CD4-positive, alpha-beta T cell treated with Interleukin-6 for 4 hours (primary cell): ENCODE data around the gene BRINP2.
"Not testable (repeated sequence)": the region's sequence is repeated elsewhere in the genome, so short reads cannot be mapped to it uniquely, and the experiment has no call there.

ENCODE experiments used
- DNase-seq: peaks from one replicate; pipeline ENCODE4 v3.0.0-alpha.2; 2020; ENCODE audit warnings: mixed read lengths

The BRINP2 gene

DNA sequence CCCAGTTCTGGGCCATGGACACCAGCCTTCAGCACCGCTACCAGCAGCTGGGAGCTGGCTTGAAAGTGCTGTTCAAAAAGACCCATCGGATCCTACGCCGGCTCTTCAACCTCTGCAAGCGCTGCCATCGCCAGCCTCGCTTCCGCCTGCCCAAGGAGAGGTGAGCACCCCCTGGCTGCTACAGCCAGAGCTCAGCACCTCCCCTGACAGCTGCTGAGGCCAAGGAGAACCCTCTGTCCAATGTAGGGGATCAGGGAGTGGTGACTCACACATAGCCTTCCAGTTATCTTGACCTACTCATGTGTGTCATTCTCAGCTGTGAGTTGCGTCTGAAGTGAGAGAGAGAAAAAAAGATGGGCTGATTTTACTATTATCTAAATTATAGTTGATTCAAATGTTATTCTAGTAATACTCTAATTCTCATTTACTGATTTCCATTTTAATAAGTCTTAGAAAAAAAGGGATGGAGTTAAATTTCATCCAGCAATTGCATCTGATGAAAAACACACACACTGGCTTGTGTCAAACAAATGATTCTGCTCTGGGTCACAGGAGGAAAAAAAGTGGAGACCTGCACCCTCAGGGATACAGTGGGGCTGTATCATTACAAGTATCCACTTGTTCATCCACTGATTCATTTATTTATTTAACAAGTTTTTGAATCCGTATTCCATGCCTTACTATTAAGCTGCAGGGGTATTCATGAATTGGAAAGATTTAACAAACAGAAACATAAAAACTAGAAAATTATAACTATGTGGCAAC lies 108.0 kb downstream of the BRINP2 start:
- no peak for DNase-seq

DNA sequence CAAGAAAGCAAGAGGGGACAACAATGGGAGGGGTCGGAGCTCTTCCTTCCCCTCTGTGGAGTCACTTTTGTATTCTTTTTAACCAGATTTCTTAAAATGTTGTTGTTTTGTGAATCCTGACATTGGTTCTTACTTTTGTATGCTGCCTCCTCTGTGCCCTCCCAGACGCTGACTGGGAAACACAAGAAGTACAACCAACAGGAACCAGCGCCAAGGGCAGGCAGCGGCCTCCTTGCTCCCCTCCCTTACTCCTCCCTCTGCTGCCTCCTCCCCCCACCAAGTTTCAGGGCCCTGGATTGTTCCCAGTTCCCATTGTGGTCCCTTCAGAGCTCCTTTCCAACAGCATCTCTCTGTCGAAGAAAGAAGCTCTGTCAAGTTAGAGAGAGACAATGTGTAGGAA lies 111.1 kb downstream of the BRINP2 start:
- no peak for DNase-seq

DNA sequence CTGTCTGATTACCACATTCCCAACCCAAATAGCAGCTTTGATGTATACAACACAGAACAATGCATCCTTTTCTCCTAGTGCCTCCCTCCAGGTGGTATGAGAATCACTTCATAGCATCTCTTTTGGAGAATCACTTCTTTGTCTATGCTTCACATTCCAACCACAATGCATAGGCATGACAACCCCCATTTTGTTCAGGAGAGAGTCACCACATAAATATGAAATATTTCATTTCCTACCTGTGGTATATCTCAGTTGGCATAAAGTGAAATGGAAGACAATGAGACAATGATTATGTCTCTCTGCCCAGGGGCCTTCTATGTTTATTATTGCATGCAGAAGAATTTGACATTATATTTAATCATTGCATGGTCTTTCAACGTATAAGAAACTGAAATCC lies 112.2 kb downstream of the BRINP2 start:
- DNase-seq: no peak

DNA sequence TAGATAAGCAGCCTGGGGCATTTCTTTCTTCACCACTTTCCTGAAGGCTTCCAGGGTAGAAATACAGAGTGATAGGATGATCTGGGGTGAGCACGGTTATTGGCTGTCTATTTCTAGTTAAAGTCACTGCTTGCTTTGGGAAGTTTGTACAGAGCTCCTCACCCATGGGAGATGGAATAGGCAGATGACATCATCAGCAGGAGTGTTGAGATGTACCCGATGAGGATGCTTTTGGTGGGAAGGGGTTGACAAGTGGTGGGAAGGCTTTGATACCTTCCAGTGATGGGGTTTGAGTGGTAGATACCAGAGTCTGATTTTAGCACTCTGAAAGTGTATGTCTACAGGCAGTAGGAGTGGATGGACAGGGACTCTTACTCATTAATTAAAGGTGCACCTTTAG lies 112.6 kb downstream of the BRINP2 start:
- no peak for DNase-seq

DNA sequence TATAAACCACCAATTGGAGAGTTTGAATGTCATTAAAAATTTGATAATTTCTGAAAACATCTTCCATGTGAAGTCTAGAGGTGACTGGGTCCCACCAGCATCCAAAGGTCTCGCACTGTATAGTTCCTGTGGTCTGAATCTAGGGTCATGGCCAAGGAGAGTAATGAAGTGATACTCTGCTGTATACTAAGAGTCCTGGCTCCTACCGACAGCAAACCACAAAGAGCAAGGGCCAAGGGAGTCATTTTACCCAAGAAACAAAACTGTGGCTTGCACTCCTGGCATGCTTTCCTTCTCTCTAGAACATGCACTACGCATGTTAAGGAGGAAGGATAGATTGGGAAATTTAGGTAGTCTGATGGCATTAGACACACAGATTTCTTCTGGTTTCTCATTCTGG lies 115.6 kb downstream of the BRINP2 start:
- no peak for DNase-seq

DNA sequence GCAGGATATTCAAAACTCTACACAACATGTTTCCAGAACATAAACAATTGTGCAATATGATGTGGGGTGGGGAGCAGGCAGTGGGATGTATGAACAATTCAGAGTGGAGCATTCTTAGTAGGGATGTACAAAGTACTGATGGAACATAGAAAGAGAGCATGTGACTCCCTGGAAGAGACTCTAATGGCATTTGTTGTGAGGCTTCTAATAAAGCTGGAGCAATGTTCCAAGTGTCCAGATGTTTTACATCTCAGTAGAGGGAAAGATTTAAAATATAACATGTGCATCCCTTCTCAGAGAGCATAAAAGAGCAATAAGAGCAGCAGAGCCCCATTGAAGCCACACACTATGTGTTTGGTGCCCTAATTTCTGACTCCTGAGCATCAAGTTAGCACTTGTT lies 116.5 kb downstream of the BRINP2 start:
- DNase-seq: no peak

DNA sequence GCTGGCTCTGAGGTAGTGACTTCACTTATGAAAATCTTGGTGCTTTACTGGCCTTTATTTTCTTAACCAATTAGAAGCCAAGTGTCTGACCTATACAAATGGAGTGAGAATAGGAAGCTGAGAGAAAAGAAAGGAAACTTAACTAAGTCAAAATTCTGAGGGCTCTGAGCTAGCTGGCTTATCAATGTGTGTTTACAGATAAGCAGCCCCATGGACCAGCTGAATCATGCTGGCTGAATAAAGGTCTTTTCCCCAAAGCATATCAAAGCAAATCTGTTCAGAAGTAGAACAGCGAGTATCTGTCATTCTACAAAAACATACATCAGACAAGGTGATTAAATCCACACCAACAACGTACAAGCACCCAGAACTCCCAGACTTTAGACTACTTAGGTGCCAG lies 117.2 kb downstream of the BRINP2 start:
- no peak for DNase-seq

DNA sequence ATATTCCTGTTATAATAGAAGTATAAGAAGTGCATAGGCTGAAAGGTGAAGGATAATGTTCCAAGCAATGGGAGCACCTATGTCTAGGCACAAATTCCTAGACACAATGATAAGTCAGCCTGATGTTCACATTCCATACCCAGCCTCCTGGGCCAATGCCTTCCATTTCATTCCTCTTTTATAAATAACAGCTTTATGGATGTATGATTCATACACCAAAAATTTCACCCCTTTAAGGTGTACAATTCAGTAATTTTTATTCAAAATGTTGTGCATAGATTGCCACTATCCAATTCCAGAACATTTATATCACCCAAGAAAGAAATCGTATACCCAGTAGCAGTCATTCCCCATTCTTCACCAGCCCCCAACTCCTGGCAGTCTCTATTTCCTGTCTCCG lies 118.8 kb downstream of the BRINP2 start:
- no peak for DNase-seq

DNA sequence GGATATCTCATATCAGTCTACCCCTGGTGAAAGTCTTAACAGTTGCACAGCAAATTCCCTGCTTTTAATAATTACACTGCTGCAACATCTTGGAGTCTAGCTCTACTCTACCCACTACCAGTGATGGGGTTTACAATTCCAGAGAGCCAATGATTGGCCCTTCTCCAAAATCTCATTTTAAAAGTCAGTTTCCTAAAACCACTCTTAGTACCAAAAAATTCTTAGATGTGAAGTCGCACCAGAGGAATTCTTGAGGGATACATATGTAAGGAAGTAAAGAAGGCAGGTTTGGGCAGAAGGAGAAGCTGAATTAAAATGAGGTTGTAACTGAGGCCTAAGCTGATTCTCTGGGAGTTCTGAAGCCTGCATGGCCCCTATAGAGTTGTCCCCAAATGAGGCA lies 129.7 kb downstream of the BRINP2 start:
- DNase-seq: no peak

DNA sequence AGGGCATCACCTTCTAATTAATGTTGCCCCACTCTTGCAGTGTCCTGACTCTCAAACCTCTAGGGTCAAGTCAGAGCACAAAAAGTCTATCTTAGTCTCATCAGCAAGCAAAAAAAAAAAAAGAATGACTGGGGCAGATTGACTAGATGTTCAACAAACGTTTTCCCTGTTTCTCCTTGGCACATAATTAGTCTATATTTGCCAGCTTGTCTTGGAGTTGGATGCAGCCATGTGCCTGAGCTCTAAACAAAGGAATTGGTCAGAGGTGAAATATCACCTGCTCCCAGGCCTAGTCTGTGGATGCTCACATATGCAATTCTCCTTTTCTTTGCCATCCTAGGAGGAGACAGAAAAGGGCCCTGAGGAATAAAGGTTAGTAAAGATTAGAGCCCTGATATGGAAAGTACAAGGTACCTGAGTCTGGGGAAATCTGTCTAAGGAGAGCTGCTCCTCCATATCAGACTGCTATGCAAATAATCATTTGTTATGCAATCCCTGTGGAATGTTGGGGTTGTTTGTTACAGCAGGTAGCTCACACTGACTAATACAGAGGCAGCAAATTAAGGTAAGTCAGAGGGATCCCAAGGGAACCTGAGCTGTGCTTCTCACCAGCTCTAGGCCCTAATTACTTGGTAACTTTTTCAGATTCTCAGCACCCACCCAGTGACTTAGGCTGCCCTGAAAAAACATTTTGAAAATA lies 130.8 kb downstream of the BRINP2 start:
- DNase-seq: no peak

DNA sequence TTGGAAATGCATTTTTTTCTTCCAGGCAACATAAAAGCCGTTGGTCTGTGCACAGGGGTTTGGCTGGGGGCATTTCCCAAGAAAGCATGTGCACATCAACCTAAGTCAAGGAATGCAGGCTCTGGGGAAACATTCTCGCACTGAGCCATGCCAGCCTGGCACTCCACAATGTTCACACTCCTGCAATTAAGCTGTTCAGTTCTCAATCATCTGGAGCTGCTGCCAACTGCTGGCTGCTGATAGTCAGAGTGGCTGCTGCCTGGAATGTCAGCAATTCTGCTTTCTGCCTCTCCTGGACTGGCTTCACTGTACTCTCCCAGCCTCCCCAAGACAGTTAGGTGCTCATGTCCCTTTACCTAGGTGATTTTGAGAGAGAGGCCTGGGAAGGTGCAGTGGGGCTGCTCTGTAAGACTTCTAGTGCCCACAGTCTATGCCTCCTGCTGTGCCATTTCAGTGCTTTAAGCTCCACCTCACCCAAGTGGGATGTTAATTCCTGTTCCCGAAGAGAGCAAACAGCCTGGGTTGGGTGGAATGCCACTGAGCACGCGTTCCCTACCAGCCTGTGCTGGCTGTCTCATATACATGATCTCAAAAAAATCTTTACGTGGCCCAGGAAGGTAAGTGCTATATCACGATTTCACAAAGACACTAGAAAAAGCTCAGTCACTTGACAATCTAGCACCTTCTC lies 131.7 kb downstream of the BRINP2 start:
- DNase-seq: no peak

DNA sequence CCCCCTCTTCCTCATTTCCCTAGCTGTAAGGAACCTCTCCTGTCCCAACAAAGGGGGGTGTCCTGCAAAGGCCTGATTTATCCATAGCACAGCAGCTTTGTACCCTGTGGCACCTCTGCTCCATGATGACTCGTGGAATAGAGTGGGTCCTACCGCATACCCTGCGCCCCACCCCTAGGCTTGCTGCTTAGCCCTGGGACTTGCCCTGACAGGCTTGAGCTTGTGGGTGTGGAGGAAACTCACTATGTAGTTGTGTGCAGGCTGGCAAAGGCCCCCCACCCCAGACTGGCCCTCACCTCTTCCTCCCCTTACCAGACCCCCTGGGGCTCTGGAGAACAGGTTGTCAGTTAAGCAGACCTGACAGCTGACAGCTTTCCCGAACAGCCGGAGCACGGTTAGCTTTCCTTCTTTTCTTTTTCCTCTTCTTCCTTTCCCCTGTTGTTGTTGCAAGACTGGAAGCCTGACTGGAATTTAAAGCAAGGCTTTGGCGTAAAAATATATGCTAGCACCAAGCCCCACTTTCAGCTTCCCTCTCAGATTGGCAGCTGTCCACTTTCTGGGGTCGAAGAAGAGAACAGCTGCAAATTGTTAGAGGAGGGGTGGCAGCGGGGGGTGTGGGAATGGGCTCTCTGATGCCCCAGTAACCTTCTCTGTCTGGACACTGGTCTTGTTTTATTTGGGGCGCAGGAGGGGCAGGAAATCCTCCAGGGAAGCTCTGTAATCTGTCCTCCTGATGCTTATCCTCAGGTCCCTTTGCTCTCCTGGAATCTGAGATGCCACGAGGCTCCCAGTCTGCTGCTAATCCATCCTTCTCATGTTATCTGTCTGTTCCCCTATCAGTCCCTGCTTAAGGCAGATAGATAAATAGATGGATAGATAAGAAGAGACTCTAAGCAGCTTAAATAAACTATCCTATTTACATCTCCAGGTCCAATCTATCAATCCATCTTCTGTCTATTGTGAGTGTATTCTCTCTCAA lies 134.6 kb downstream of the BRINP2 start:
- no peak for DNase-seq

DNA sequence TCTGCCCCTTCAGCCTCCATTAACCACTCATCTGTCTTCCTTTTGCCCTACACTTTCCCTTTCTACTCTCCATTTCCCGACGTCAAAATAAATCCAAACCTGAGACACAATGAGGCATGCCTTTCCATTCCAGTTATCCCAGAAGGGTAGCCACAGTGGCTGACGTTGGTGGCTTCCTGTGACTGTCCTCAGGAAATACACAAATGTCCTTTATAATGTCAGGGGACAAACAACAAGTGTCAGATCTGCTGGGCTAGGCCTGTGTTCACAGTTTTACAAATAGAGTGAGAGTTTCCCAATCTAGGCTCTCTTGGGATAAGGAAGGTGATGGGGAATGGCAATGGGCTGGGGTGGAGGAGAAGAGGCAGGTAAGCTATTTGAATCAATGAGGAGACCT lies 135.3 kb downstream of the BRINP2 start:
- DNase-seq: no peak

DNA sequence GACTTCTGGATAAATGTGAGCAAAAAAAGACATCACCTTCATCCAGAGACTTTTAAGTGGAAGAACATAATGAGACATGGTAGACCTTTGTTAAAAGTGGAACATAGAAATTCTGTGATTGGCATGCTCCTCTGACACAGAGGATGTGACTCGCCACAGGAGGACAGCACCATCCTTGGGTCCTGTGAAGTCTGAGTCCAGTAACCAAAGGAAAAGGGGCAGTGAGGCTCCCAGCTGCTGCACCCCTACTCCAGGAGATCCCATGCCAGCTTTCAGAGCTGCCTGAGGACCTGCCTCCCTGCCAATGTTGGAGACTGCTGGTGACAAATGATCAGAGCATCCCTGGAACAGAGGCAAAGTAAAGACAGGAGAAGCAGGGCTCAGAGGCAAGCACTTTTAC lies 136.2 kb downstream of the BRINP2 start:
- DNase-seq: no peak

DNA sequence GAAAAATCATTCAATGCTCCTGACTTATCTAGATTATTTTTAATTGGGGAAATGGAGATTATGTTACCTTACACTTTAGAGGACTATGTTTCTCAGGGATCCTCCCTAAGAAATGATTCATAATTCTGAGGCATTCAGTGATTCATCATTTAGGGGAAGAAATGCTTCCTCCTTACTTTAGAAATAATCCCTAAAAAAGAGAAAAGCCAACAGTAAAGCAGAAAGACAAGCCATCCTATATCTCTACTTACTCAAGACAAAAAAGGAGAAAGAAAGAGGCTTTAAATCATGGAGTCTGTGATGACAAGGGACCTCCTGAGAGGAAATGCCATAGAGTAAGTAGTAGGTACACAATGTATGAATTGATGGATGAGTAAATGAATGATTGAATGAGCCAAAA lies 137.0 kb downstream of the BRINP2 start:
- no peak for DNase-seq

DNA sequence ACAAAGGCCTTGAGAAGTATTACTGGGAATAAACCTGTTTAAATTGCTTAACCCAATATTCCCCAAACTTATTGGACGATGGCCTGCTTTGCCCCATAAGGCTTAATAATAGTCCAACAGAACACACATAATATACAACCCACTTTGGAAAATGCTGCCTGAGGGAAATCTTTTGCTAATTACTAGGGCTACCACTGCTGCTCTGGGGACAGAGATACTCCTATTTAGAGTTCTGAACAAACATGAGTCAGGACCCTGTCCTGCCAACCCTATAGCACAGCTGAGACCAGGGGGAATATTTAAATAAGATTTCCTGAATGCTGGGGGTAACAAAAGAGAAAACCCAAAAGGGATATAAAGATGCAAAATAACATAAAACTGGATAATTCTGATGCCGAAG lies 139.1 kb downstream of the BRINP2 start:
- DNase-seq: no peak

DNA sequence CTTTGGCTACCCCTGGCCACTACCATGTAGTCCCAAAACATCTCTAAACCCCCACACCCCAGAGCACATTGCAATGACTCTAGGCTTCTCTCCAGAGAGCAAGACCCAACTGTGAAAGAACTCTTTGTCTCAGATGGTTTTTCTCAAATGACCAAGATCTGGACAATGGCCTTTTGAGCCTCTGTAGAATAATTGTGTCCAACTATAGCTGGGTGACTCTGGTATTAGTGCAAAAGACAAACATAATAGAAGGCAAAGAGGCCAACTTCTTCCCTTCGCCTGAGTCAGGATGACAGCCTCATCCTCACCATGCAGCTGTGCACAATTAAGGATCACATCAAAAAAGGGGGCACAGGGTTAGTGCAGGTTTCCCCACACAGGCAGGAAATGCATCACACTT lies 139.6 kb downstream of the BRINP2 start:
- no peak for DNase-seq

DNA sequence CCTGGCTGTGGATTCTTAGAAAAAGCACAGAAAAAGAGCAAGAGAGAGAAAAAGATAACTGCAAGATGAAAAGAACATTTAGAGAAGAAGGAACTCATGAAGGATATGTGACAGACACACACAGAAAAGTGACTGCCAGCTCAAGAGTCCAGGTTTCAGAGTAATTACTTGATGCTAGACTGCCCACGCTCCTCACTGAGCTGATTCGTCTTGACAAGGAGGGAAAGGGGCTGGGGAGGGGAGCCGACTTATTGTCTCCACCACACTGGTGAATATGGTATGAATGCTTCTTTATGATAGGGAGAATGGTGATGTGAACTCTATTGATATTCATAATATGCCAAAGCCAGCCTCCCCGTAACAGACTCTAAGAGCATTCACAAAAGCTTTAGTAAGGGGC lies 140.4 kb downstream of the BRINP2 start:
- DNase-seq: no peak

DNA sequence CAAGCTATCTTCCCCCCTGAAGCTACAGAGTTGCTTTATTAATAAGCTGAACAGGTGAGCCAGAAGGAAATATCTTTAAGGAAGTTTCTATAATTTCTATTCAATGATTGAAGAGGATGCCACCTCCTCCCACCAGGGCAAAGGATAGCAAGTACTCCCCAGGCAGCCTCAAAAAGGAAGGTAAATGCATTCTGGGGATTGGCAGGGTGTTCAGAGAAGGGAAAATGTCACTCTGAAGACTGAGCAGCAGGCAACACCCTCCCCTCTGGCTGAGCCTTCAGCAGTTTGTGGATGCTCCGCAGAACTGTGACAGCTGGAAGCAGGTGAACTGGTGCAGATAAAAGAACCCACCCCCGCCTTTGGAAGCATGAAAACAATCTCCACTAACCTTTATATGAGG lies 140.8 kb downstream of the BRINP2 start:
- no peak for DNase-seq

DNA sequence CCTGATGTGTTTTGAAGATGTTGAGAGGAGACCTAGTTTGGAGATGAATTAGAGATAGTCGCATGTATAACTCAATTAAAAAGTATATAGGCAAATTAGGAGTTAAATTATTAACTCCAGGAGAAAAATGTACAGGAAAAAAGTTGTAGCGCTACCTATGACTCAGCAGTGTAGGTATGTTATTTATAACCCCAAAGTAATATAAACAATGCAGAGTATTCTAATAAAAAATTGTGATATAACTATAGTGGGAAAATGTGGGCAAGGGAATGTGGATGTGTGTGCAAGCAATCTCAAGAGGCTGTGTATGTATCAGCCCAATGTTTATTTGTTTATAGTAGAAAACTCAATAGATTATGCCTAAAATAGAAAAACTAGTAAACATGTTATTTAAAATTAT lies 144.5 kb downstream of the BRINP2 start:
- no peak for DNase-seq

DNA sequence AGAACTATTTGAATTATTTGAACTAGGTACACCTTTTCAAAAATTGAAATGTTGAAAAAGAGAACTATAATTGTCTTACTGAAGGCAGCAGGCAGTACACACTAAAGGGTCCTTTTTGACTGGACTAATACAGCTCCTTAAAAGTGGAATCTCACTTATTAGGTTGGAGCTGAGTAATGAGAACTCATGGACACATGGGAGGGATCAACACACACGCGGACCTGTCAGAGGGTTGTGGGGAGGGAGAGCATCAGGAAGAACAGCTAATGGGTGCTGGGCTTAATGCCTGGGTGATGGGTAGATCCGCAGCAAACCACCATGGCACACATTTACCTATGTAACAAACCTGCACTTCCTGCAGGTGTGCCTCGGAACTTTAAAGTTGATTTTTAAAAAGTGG lies 145.0 kb downstream of the BRINP2 start:
- DNase-seq: no peak

DNA sequence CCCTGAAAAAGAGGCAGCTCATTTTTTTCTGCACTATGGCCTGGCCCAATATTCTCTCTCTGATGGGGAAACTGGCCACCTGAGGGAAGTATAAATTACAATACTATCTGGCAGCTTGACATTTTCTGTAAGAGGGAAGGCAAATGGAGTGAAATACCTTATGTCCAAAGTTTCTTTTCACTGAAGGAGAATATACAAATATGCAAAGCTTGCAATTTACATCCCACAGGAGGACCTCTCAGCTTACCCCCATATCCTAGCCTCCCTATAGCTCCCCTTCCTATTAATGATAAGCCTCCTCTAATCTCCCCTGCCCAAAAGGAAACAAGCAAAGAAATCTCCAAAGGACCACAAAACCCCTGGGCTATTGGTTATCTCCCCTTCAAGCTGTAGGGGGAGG lies 150.7 kb downstream of the BRINP2 start:
- not testable (repeated sequence) for DNase-seq

DNA sequence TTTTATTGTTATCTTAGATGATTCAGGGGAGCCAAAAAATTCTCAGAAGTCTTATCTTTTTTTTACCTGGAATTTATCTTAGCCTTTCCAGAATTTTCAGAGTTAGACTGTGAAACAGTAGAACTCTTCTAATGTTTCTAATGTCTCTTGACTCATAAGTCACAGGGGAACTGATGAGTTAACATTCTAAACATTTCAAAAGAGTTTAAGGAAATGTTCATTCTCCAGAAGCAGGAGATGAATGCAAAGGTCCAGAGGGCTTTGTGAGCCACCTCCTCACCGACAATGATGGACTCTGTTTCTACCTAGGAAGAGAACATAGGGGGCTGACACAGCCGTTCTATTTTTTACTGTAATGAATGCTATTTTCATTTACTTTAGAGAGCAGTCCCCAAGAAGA lies 157.5 kb downstream of the BRINP2 start:
- no peak for DNase-seq
